GM10847 (cell line): Measurements from ENCODE around the gene TMEM203.
A peak's percentile ranks its signal among the peaks of the same experiment; 100 is the strongest.

Source experiments
- POLR2A ChIP-seq: IDR thresholded peaks from 2 replicates; pipeline ENCODE4 v1.6.1; 2011; ENCODE audit not compliant: insufficient read length; ENCODE audit errors: extremely low read depth

Gene TMEM203

GRCh38 chr9:137244486-137245449, 39.3 kb upstream of the TMEM203 start:
- no peak for TF ChIP-seq POLR2A

- TF ChIP-seq POLR2A: no peak
These were observed 38.4 kb upstream of the TMEM203 start for GRCh38 chr9:137243626-137244485.

GRCh38 chr9:137242269-137243203, 37.1 kb upstream of the TMEM203 start:
- TF ChIP-seq POLR2A: no peak

- TF ChIP-seq POLR2A: no peak
These were observed 36.2 kb upstream of the TMEM203 start for GRCh38 chr9:137241490-137242268.

GRCh38 chr9:137240841-137241489, 35.5 kb upstream of the TMEM203 start, which contains the start of gene TUBB4B:
TSS of gene TUBB4B (plus strand) at chr9:137241287. CDS start at chr9:137241361, 74 bp downstream.
- peak; percentile 100 for TF ChIP-seq POLR2A

GRCh38 chr9:137240318-137240840, 34.9 kb upstream of the TMEM203 start:
- TF ChIP-seq POLR2A: peak; percentile 57

- no peak for TF ChIP-seq POLR2A
These were observed 32.6 kb upstream of the TMEM203 start for GRCh38 chr9:137237759-137238726.

- no peak for TF ChIP-seq POLR2A
These were observed 31.5 kb upstream of the TMEM203 start for GRCh38 chr9:137236936-137237421.

- TF ChIP-seq POLR2A: no peak
These were observed 30.9 kb upstream of the TMEM203 start for GRCh38 chr9:137236238-137236935.

GRCh38 chr9:137235424-137236237, 30.2 kb upstream of the TMEM203 start:
- TF ChIP-seq POLR2A: no peak
